ENCODE measurements around the gene STK11.
"Not testable (repeated sequence)": the region's sequence is repeated elsewhere in the genome, so short reads cannot be mapped to it uniquely, and the experiment has no call there.

Gene STK11

DNA sequence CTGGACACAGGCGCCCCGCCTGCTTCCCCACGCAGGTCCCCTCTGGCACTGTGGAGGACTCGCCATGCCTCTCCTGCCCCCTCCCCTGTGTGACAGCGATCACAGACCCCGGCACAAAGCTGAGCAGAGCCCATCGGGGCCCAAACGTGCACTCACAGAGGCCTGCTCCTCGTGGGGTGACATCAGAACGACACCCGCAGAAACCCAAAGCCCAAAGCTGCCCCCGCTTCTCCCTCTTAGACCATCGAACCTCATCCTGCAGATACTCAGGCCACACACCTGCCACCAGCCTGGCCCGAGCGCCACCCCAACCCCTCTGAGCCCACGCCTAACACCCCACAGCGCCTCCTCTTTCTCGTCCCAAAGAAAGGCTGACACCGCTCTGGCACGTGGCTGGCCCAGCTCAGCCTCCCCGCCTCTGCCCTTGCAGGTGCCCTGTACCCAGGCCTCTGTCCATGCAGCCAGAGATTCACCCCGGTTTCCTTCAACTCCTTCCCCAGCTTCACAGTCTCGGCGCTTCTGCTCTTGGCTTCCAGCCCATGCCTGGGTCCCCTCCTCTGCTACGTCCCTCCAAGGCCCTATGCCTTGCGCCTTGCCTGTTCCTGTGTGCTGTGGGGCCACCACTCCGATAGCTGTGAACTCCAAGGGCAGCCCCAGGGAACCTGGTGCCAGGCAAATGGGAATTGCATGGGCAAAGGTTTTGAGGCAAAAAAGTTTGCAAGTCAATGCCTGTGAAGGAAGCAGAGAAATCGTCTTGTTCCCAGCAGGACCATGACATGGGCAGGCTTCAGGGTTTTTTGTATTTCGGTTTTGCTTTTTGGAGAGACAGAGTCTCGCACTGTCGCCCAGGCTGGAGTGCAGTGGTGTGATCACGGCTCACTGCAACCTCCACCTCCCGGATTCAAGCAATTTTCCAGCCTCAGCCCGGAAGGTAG lies 33.1 kb downstream of the STK11 start:
- ATAC-seq: no peak
- DNase-seq: no peak

DNA sequence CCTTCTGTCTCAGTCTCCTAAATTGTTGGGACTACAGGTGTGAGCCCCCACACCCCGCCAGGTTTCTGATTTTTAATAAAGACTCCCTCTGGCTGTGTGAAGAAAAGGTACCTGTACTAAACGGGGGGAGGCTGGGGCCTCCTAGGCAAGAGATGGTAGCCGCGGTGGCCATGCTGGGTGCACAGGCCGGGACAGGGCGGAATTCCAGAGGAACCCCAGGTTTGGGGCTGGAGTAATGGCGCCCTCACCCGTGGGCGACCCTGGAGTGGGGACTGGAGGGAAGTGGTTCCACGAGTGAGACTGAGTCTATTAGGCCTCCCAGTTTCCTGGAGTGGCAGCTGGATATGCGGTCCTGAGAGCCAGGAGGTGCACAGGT lies 33.8 kb downstream of the STK11 start:
- no peak for DNase-seq
- no peak for ATAC-seq

DNA sequence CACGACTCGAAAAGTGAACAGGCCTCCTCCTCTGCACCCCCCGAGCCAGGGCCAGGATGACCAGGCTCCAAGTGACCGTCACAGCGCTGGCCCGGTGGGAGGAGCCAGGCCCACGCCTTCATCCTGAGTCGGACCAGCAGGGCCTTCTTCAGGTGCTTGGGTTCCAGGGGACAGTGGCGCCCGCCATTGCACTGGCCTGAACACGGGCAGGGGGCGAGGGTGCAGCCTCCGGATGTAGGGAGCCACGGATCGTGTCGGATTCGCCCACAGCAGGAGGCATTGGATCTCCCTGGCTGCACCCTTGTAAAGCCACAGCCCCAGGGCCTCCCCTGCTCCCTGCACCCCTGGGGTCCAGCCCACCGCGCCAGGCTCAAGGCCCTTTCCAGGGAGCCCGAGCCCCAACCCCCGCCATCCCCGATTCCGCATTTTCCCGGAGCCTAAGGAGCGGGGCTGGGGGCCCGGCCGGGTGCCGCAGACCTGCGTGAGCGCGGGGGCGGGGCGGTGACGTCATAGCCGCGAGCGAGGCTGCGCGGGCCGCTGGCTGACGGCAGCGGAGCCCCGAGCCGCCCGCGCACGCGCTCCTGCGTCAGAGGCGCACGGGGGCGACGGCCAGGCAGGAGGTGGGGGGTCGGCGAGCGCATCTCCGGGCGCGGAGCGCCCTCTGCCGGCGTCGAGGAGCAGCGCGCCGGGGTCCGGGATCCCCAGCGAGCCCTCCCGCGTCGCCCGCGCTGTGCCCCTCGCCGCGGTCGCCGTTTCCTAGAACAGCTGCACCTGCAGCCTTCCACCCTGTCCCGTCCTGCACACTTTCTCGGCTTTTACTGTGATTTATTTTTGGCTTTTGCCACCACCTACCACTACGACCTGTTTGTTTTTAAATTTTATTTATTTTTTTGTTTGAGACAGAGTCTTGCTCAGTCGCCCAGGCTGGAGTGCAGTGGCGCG lies 34.5 kb downstream of the STK11 start:
- DNase-seq (peak; percentile 97), ATAC-seq (peak; percentile 51)

DNA sequence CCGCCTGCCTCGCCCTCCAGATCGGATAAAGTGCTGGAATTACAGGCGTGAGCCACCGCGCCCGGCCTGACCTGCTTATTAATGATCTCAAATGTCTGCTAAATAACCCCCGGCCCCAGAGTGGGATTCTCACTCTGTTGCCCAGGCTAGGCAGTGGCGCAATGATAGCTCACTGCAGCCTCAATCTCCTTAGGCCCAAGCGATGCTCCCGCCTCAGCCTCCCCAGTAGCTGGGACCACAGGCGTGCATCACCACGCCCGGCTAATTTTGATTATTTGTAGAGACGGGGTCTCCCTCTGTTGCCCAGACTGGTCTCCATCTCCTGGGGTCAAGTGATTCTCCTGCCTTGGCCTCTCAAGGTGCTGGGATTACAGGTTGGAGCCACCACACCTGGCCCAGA lies 35.3 kb downstream of the STK11 start:
- ATAC-seq (no peak), DNase-seq (no peak)

DNA sequence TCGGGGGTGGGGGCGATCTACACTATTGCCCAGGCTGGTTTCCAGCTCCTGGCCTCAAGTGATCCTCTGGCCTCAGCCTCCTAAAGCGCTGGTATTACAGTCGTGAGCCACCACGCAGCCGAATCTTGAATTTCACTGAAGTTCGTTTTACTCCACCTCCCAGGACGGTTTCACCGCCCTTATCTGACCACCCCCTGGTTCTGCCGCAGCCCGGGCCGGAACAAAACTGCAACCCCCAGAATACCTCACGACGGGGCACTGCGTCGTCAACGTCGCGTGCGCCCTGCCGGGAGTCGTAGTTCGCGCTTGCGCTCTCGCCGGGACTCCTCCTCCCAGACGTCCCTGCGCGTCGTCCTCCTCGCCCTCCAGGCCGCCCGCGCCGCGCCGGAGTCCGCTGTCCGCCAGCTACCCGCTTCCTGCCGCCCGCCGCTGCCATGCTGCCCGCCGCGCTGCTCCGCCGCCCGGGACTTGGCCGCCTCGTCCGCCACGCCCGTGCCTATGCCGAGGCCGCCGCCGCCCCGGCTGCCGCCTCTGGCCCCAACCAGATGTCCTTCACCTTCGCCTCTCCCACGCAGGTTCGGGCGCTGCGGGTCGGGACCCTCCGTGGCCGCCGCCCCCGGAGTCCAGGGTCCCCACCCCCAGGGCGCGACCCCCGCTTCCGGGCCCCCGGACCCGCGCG lies 36.0 kb downstream of the STK11 start, which contains the start of gene ATP5F1D:
TSS of gene ATP5F1D (plus strand) at position 335 of the 679 bp plus-strand sequence. CDS start at position 435, 100 bp downstream.
- DNase-seq (peak; percentile 95), ATAC-seq (peak; percentile 76)

DNA sequence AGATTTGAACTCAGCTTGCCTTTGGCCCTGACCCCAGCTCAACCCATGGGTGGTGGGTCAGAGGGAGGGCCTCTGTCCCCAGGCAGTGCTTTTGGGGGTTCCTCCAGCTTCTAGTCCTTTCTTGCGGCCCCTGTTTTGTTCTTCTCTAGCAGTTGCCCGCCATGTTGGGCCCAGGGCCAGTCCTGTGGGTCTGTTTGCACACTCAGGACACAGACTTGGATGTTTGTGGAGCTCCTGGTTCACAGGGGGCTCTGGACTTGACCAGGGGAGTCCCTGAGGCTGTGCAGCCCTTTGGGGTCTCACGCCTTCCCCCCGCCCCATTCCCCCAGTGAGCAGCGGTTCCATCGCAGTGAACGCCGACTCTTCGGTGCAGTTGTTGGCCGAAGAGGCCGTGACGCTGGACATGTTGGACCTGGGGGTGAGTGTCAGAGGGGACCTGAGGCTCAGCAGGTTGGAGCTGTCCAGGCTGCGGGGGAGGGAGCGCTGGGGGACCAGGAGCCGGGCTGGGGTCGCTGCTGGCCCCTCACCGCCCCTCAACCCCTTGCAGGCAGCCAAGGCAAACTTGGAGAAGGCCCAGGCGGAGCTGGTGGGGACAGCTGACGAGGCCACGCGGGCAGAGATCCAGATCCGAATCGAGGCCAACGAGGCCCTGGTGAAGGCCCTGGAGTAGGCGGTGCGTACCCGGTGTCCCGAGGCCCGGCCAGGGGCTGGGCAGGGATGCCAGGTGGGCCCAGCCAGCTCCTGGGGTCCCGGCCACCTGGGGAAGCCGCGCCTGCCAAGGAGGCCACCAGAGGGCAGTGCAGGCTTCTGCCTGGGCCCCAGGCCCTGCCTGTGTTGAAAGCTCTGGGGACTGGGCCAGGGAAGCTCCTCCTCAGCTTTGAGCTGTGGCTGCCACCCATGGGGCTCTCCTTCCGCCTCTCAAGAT lies 38.5 kb downstream of the STK11 start:
- DNase-seq: peak; percentile 93
- ATAC-seq: peak; percentile 31

DNA sequence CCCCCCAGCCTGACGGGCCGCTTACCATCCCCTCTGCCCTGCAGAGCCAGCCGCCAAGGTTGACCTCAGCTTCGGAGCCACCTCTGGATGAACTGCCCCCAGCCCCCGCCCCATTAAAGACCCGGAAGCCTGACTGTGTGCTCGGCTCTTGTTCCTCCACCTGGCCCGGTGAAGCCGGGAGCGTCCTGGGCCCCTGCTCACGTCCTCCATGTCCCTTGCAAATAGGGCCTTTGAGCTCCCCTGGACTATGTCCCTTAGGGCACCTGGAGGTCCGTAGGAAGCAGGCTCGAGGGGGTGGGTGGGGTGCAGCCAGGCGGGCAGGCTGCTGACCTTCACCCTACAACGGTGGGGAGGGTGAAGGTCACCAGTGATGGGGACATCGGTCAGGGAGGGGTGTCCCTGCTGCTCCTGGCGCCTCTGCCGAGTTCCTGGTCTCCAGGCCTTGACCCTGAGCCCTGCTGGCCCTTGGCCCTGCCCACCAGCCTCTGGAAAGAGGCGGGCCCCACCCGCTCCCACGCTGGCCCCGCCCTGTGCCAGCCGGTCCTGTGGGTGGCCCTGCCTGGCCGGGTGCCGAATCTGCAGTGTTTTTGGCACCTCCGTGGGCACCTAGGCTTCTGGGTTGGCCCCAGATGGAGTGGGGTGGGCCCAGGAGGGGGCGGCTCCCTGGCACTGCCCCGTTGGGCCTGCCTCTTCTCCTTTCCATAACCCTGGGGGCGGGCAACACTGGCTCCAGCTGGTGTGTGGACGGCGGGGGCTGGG lies 39.3 kb downstream of the STK11 start:
- ATAC-seq (no peak), DNase-seq (peak; percentile 39)

DNA sequence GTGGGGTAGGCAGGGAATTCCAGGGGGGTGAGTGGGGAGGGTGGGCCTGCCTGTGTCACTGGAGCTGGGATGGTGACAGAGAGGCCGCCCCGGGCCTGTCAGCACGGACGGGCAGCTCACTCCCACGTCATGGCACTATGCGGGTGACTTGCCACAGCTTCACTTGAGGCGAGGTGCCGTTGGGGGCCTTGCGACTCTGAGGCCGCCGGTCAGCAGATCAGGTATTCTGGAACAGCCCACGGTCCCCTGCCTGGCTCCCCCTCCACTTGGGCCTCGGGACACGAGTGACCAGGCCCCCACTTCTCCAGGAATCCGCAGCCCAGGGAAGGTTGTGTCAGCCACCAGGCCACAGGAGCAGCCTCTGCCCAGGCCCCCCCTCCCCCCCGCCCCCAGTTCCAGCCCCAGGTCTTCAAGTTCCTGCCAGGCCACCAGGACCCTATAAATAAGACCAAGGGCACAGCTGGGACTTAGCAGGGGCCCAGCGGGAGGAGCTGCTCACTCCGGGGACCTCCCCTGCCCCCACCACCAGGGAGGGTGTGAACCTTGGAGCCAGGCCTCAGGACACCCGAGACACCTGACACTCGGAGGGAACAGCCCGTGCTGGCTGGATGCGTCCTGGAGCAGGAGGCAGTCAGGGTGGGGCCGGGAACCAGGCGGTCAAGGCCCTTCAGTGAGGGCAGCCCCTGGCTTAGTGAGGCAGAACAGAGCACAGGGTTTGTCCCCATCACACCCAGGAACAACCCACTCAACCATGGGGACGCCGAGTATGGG lies 40.1 kb downstream of the STK11 start:
- DNase-seq: no peak
- ATAC-seq: no peak

DNA sequence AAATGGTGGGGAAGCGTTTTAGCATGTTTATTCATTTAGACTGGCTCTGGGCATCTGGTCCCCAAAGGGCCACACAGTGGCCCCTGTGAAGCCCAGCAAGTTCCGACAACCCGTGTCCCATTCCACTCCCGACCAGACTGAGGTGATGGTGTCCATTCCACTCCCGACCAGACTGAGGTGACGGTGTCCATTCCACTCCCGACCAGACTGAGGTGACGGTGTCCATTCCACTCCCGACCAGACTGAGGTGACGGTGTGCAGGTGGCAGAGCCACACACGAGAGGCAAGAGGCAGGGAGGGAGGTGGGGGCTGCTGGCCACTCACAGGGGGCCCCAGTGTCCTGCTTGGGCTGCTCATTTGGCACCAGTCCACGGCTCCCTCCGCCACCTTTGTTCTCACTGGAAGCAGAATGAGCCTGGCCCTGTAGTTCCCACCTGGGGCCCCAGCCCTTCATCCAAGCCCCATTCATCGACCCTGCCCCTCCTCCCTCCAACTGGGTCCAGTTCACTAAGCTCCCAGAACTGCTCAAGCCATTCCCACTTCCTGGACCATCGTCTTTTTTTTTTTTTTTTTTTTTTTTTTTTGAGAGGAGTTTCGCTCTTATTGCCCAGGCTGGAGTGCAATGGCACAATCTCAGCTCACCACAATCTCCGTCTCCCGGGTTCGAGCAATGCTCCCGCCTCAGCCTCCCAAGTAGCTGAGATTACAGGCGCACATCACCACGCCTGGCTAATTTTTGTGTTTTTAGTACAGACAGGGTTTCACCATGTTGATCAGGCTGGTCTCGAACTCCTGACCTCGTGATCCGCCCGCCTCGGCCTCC lies 40.9 kb downstream of the STK11 start:
- not testable (repeated sequence) for ATAC-seq, DNase-seq

DNA sequence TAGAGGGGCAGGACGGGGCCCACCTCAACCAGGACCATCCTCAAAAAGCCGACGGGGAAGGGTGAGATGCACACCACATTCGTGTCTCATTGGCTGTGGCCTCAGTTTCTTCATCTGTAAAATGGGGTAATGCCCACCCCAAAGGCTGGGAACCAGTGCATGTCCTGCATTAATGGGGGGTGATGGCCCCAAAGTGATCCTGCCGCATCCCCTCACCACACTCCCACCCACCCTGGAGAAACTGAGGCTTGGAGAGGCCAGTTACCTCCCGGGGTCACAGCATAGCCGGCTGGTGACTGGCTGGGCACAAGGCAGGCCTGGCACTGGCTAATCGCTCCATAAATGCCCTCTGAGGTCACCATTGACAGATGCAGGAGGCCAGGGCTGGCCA lies 42.2 kb downstream of the STK11 start:
- DNase-seq (no peak), ATAC-seq (no peak)

DNA sequence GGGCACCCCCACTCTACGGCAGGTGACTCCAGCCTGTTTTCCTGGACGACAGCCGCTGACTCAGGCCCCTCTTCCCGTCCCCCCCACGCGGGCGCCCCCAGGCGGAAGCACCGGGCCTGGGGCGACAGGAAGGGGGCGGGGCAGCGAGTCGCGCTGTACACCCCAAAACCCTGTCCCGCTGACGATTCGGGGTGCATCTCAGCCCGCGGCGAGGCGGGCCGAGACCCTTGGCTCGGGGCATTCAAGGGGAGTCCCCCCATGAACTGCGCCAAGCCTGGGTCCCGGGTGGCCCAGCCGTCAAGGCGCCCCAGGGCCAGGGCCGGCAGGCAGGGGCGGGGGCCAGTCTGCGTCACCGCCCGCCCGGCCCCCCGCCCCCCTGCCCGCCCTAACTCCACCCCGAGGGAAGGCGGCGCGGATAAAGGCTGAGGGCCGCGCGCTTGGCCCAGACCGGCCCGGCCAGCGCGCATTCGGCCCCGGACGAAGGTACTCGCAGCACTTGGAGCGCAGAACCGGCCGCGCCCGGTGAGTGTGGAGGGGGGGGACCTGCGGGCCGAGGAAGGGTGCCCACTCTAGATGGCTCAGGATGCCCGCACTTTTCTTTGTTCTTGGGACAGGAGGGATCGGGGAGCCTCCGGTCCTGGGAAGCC lies 42.7 kb downstream of the STK11 start, which contains the start of gene MIDN:
TSS of gene MIDN (plus strand) at position 445 of the 647 bp plus-strand sequence. CDS start 1,714 bp downstream, outside the sequence.
- ATAC-seq (peak; percentile 5), DNase-seq (peak; percentile 81)

DNA sequence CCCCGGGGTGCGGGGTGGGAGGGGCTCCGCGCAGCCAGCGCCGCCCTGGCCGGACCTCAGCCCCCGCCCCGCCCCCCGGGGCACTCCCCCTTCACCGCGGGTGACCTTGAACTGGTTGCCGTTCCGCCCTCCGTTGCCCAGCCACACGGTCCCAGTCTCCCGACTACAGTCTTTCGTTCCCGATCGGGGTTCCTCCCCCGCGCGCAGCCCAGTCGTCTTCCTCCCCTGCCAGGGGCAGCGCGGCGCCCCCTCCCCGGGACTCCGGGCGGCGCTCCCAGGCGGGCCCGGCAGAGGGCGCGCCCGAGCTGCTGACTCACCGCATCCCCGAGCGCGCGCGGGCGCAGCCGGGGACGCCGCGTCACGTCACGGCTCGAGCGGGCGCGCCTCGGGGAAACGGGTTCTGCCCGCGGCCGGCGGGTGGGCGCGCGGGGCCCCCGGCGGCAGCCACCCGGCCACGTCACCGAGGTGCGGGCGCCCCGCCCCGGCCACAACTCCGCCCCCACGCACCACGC lies 43.3 kb downstream of the STK11 start:
- peak; percentile 88 for DNase-seq
- peak; percentile 7 for ATAC-seq

DNA sequence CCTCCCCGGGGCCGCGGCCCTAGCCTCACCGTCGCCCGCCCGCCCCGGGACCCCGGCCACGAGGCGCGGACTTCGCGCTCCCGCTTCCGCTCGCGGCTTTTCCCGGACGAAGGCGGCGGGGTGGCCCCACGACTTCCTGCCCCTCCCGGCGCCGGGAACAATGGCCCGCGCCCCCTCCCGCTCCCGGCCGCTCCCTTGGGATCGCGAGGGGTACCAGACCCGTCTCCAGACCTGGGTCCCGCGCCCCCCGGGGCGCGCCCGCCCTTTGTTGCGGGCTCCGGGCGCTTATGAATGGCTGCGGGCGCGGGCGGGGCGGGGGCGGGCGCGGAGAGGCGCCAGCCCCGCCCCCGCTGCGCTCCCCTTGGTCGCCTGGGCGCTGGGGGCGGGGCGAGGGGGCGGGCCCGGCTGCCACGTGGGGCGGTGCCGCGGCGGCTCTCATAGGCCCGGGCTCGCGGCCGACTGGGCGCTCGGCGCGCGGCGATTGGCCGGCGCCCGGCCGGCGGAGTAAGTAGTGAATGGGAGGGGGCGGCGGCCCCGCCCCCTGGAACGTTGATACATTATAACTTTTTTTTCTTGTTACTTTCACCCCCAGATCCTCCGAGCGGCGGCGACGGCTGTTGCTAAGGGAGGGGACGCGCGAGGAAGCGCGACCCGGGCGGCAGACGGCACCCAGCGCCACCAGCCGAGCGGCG lies 43.9 kb downstream of the STK11 start:
- DNase-seq (peak; percentile 96), ATAC-seq (peak; percentile 51)

DNA sequence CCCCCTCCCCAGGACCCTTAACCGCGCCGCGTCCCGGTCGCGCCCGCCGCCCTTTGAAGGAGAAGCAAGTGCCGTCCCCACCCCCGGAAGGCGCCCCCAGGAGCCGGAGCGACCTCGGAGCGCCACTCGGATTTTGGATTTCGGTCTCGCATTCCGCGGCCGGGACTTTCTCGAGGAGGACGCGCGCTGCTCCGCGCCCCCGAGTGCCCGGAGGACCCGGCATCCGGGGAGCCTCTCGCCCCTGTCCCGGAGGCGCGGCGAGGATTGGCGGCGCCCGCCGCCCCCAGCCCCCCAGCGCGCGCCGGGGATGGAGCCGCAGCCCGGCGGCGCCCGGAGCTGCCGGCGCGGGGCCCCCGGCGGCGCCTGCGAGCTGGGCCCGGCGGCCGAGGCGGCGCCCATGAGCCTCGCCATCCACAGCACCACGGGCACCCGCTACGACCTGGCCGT lies 44.4 kb downstream of the STK11 start:
- ATAC-seq (no peak), DNase-seq (no peak)

DNA sequence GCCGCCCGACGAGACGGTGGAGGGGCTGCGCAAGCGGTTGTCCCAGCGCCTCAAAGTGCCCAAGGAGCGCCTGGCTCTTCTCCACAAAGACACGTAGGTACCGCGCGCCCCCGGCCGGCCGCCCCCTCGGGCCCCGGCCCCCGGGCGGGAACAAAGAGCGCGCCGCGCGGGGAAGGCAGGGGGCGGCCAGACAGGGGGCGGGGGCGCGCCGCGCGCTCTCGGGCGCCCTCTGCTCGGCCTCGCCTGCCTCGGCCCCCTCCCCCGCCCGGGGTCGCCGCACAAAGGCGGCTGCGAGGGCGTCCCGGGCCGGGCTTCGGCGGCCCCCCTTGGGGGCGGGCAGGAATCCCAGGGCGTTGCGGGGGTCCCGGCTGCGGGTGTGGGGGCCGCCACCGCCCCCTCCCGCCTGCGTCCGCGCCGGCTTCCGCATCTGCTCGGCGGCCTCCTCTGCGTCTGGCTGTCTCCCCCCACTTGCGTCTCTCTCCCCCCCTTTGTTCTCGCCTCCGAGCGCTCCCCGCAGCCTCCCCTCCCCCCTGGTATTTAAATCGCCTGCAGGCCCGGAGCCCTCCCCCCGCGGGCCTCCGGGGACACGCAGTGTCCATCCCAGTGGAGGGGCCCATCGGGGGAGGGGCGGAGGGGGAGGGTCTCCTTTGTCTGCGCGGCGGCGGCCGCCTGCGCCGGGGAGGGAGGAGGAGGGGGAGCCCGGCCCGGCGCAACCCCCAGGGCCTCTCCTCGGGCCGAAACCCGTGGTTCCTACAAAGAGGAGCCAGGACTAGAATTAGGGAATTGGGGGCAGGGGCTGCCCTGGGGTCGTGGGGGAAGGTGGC lies 45.1 kb downstream of the STK11 start:
- no peak for ATAC-seq

More for the DNA sequence above, 45.1 kb downstream of the STK11 start:
- peak; percentile 60 for DNase-seq

All from stimulated activated naive CD8-positive, alpha-beta T cell treated with anti-CD3 and anti-CD28 coated beads, Interleukin-15, Interleukin-2, amounts not matched to agents 100 U/mL and 50 U/mL, for 24 hours (primary cell).